ENCODE results near the gene ELMO1. TPM values are rescaled to one million over a fixed set of nuclear protein-coding genes. Genes with fewer than 3 reads are reported as not detected.

The ELMO1 gene
- total RNA-seq, 4 donors from 2014 or later, result 11.5 to 19.9 (median 17.4) TPM

GRCh38 chr7:37448011-37448635, 541 bp downstream of the ELMO1 start:
- 1 to 2% methylated on average over 25 to 56 of the region's 63 CpGs for WGBS, 2 donors
- TF ChIP-seq POLR2A (IDR thresholded peaks at IDR 0.05), result no peak
- no peak for TF ChIP-seq CTCF (IDR thresholded peaks at IDR 0.05)
- intact Hi-C loops (cut with DNase I; ENCODE audit: low total_unique reads), result no loop called here
- peak overlapping the region; percentile 60 for H3K4me3 ChIP-seq (ENCODE audit: low read depth, poor library complexity, severe bottlenecking)
- no peak for DNase-seq (ENCODE audit: low spot score in 2 of 2)

GRCh38 chr7:37446371-37446770, 2.3 kb downstream of the ELMO1 start:
- no peak for DNase-seq (ENCODE audit: low spot score in 2 of 2)
- H3K4me3 ChIP-seq (ENCODE audit: low read depth, poor library complexity, severe bottlenecking), result no peak overlapping the region
- WGBS, 2 donors, result 79 to 87% methylated on average over 3 of the region's 3 CpGs
- intact Hi-C loops (cut with DNase I; ENCODE audit: low total_unique reads), result no loop called here
- no peak for TF ChIP-seq CTCF (IDR thresholded peaks at IDR 0.05)
- no peak for TF ChIP-seq POLR2A (IDR thresholded peaks at IDR 0.05)

GRCh38 chr7:37445790-37446189, 2.9 kb downstream of the ELMO1 start:
- no peak for DNase-seq (ENCODE audit: low spot score in 2 of 2)
- TF ChIP-seq CTCF (IDR thresholded peaks at IDR 0.05) (no peak), POLR2A (IDR thresholded peaks at IDR 0.05) (no peak)
- 97 to 100% methylated on average over 1 of the region's 1 CpG for WGBS, 2 donors
- H3K4me3 ChIP-seq (ENCODE audit: low read depth, poor library complexity, severe bottlenecking), result no peak overlapping the region
- intact Hi-C loops (cut with DNase I; ENCODE audit: low total_unique reads), result no loop called here

- WGBS, 2 donors, result 74 to 80% methylated on average over 4 of the region's 4 CpGs
- TF ChIP-seq CTCF (IDR thresholded peaks at IDR 0.05), result no peak
- no peak for TF ChIP-seq POLR2A (IDR thresholded peaks at IDR 0.05)
- DNase-seq (ENCODE audit: low spot score in 2 of 2), result peak in 1 of 2 donors; percentile 26
- no peak overlapping the region for H3K4me3 ChIP-seq (ENCODE audit: low read depth, poor library complexity, severe bottlenecking)
- intact Hi-C loops (cut with DNase I; ENCODE audit: low total_unique reads), result no loop called here
Measured at GRCh38 chr7:37445064-37445723, 3.5 kb downstream of the ELMO1 start.

- no peak overlapping the region for H3K4me3 ChIP-seq (ENCODE audit: low read depth, poor library complexity, severe bottlenecking)
- DNase-seq (ENCODE audit: low spot score in 2 of 2), result peak in 1 of 2 donors; percentile 33
- intact Hi-C loops (cut with DNase I; ENCODE audit: low total_unique reads), result no loop called here
- 59 to 93% methylated on average over 1 of the region's 1 CpG for WGBS, 2 donors
- TF ChIP-seq POLR2A (IDR thresholded peaks at IDR 0.05), result no peak
- TF ChIP-seq CTCF (IDR thresholded peaks at IDR 0.05), result no peak
Measured at GRCh38 chr7:37443627-37444026, 5.0 kb downstream of the ELMO1 start.

Measured in lower leg skin (tissue), 4 donors.